Rectal smooth muscle tissue (tissue), 1 donor: ENCODE data around the gene LRRC4.
A peak's percentile ranks its signal among the peaks of the same experiment; 100 is the strongest.

Experiments used
- H3K27ac ChIP-seq: one replicate; pipeline ENCODE4 v1.7.0; 2013; ENCODE audit warnings: low read depth, low read length, inconsistent platforms
- H3K27me3 ChIP-seq: one replicate; pipeline ENCODE4 v1.7.0; 2013; ENCODE audit warnings: low read length; ENCODE audit not compliant: control insufficient read depth, insufficient read depth
- H3K36me3 ChIP-seq: one replicate; pipeline ENCODE4 v1.7.0; 2013; ENCODE audit warnings: low read length; ENCODE audit not compliant: control insufficient read depth, insufficient read depth
- H3K4me1 ChIP-seq: one replicate; pipeline ENCODE4 v1.7.0; 2013; ENCODE audit warnings: low read length; ENCODE audit not compliant: control insufficient read depth, insufficient read depth
- H3K4me3 ChIP-seq: one replicate; pipeline ENCODE4 v1.7.0; 2013; ENCODE audit warnings: low read length
- H3K9ac ChIP-seq: one replicate; pipeline ENCODE4 v1.7.0; 2013; ENCODE audit warnings: low read length

LRRC4 gene

GRCh38 chr7:128007303-128007680 is 23.9 kb downstream of the LRRC4 start:
- H3K27me3 ChIP-seq: no peaks in the 10 kb centered on the region
- H3K36me3 ChIP-seq: no peaks in the 10 kb centered on the region
- H3K4me1 ChIP-seq: peaks cover 5% of the 10 kb centered on the region
- no peak overlapping the region for H3K27ac ChIP-seq
- H3K4me3 ChIP-seq: no peak overlapping the region
- no peak overlapping the region for H3K9ac ChIP-seq

GRCh38 chr7:128006550-128007302 is 24.5 kb downstream of the LRRC4 start:
- Histone ChIP-seq H3K4me3 (no peak overlapping the region), H3K27me3 (no peaks in the 10 kb centered on the region), H3K9ac (no peak overlapping the region), H3K27ac (no peak overlapping the region), H3K4me1 (peaks cover 5% of the 10 kb centered on the region), H3K36me3 (no peaks in the 10 kb centered on the region)

GRCh38 chr7:128005759-128006159 is 25.5 kb downstream of the LRRC4 start:
- Histone ChIP-seq H3K4me3 (no peak overlapping the region), H3K36me3 (no peaks in the 10 kb centered on the region), H3K4me1 (no peaks in the 10 kb centered on the region), H3K9ac (no peak overlapping the region), H3K27me3 (no peaks in the 10 kb centered on the region), H3K27ac (no peak overlapping the region)

GRCh38 chr7:128005117-128005516 is 26.1 kb downstream of the LRRC4 start:
- H3K27me3 ChIP-seq: no peaks in the 10 kb centered on the region
- H3K4me3 ChIP-seq: no peak overlapping the region
- H3K36me3 ChIP-seq: no peaks in the 10 kb centered on the region
- no peak overlapping the region for H3K9ac ChIP-seq
- H3K4me1 ChIP-seq: no peaks in the 10 kb centered on the region
- H3K27ac ChIP-seq: no peak overlapping the region

DNA sequence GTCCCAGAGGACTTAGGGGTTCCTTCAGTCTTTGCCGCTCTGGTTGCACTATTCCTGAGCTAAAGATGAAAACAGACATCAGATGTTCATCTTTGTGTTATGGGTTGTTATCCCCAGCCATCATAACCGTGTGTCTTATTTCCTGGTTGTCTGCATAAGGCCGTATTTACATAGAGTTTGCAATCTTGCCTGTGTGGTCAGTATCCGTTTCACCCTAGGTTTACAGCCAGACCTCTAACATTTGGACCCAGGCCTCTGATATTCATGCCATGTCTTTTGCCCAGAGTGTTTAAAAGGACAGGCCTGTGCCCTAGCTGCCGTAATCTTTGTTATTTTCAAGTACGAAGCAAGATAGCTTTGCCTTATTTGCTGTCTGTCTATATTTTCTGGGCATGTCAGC is 26.6 kb downstream of the LRRC4 start:
- no peak overlapping the region for H3K9ac ChIP-seq
- no peaks in the 10 kb centered on the region for H3K27me3 ChIP-seq
- no peaks in the 10 kb centered on the region for H3K36me3 ChIP-seq
- H3K27ac ChIP-seq: no peak overlapping the region
- no peak overlapping the region for H3K4me3 ChIP-seq
- H3K4me1 ChIP-seq: no peaks in the 10 kb centered on the region

DNA sequence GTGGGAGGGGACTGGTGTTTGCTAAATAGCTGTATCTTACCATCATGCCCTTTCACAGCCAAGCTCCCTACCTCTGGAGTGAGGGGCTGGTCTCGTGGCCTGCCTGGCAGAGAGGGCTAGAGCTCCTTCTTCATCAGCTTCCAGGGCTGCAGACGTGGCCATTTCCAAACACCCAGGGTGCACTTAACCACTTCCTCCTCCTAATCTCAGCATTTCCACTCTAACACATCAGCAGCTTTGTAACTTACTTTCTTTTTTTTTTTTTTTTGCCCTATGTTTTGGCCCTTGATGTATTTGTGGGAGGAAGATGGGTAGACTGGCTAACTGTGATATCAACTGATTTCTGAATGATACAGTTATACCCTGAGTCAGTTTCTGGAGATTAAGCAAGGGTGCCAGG is 27.4 kb downstream of the LRRC4 start:
- no peak overlapping the region for H3K27ac ChIP-seq
- no peaks in the 10 kb centered on the region for H3K36me3 ChIP-seq
- no peaks in the 10 kb centered on the region for H3K4me1 ChIP-seq
- no peaks in the 10 kb centered on the region for H3K27me3 ChIP-seq
- no peak overlapping the region for H3K4me3 ChIP-seq
- H3K9ac ChIP-seq: no peak overlapping the region

DNA sequence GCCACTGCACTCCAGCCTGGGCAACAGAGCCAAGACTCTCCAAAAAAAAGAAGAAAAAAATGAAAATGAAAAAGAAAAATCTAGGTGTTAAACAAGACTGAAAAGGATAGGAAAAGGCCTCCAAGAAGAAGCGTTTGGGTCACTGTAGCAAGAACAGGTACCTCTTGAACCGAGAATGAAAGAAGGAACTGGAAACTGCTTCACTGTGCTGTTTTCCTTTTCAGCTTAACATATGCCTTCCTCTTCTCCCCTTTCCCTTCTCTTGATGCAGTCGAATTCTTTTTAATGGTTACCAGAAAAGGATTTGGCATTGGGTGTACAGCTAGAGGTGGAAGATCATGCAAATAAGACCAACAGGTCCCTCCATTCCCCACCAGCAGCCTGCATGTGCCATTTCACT is 28.1 kb downstream of the LRRC4 start:
- Histone ChIP-seq H3K4me3 (no peak overlapping the region), H3K27me3 (no peaks in the 10 kb centered on the region), H3K9ac (no peak overlapping the region), H3K4me1 (no peaks in the 10 kb centered on the region), H3K36me3 (no peaks in the 10 kb centered on the region), H3K27ac (no peak overlapping the region)

DNA sequence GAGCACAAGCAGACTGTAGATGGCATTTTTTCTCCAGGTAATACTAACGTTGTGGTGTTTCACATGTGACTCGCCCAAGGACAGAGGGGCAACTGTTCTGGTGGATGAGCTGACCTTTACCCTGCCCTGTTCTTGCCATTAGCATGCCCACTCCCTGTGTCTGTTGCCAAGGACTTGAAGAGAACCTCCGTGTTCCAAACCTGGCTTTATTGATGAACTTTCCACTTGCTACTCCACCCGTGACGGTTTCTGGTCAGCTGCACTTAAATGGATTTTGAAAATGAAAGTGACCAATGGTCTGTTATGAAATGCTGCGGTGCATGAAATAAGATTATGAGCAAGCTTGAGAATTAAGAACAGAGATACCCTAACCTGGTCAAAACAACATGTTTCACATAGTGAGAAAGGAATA is 30.4 kb downstream of the LRRC4 start:
- Histone ChIP-seq H3K36me3 (peaks cover 2% of the 10 kb centered on the region), H3K9ac (no peak overlapping the region), H3K27me3 (no peaks in the 10 kb centered on the region), H3K4me1 (peaks cover under 1% of the 10 kb centered on the region), H3K4me3 (no peak overlapping the region), H3K27ac (no peak overlapping the region)

DNA sequence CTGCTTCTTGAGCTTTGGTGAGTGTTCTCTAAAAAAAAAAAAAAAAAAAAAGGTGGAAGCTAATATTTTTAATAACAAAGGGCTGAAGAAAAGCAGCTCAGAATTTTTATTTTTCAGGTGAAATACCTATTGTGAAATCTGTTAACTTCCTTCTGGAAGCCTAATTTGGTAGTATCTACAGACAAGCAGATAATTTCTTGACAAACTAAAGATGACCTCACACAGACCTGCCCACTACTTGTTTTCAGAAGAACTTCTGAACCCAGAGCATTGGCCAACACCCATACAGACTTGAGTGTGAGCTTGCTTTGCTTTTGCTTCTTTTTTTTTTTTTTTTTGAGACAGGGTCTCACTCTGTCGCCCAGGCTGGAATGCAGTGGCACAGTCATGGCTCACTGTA is 31.2 kb downstream of the LRRC4 start:
- Histone ChIP-seq H3K4me1 (peaks cover 8% of the 10 kb centered on the region), H3K36me3 (peaks cover 2% of the 10 kb centered on the region), H3K4me3 (no peak overlapping the region), H3K27me3 (no peaks in the 10 kb centered on the region), H3K9ac (no peak overlapping the region), H3K27ac (no peak overlapping the region)

- peaks cover 2% of the 10 kb centered on the region for H3K36me3 ChIP-seq
- no peak overlapping the region for H3K27ac ChIP-seq
- no peak overlapping the region for H3K9ac ChIP-seq
- peaks cover 11% of the 10 kb centered on the region for H3K4me1 ChIP-seq
- no peaks in the 10 kb centered on the region for H3K27me3 ChIP-seq
- no peak overlapping the region for H3K4me3 ChIP-seq
Observed at GRCh38 chr7:127998671-127999070, 32.6 kb downstream of the LRRC4 start.

DNA sequence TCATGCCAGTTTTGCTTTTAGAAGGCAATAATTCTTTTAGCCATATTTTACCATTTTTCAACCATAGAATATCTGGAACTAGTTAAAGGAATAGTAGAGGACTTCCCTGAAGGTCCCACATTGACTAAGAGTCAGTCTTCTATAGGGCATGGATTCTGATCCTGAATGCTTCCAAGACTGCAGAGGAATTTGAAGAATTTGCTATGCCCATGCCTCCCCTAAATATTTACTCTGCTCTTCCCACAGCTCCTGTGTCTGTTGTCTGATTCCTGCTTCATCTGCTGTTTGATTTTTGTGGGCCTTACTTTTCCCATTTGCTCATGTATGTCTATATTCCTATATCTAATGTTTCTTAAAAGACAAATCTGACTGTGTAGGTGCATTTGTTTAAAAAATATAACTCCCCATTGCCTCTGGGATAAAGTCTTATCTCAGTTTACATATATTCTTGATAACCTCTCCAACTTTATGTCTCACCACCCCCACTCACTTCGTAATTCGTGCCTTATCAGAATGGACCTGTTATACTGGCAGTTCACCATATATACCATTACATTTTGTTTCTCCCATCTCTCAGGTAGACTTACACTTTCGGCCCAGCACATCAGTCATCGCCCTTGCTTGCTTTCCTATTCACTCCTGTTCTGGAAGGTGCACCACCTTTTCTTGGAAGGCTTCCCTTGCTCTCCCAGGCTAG is 33.9 kb downstream of the LRRC4 start:
- Histone ChIP-seq H3K4me3 (no peak overlapping the region), H3K27me3 (no peaks in the 10 kb centered on the region), H3K36me3 (peaks cover 2% of the 10 kb centered on the region), H3K27ac (no peak overlapping the region), H3K4me1 (peaks cover 11% of the 10 kb centered on the region), H3K9ac (no peak overlapping the region)

GRCh38 chr7:127996253-127997071 is 34.8 kb downstream of the LRRC4 start:
- Histone ChIP-seq H3K27me3 (no peaks in the 10 kb centered on the region), H3K27ac (peak overlapping the region; percentile 18), H3K4me3 (no peak overlapping the region), H3K9ac (no peak overlapping the region), H3K4me1 (peaks cover 11% of the 10 kb centered on the region), H3K36me3 (peaks cover 7% of the 10 kb centered on the region)
